ENCODE measurements around the gene POU2F2. TPM values are rescaled to one million over a fixed set of nuclear protein-coding genes. Genes with fewer than 3 reads are reported as not detected.

Gene POU2F2
- polyA plus RNA-seq, 1 of the 3 experiments (the other 2 are of a cell fraction), result 0.49 TPM

- Histone ChIP-seq H3K4me2 (peak overlapping the region; percentile 99), H3K27me3 (ENCODE audit: insufficient read depth) (no peaks in the 10 kb centered on the region), H3K4me3 (ENCODE audit: low read depth in 2 of 2, low read length in 1 of 2) (peak overlapping the region; percentile 72 to 98), H4K20me1 (ENCODE audit: insufficient read depth) (peaks cover 43% of the 10 kb centered on the region), H3K4me1 (ENCODE audit: control insufficient read depth in 1 of 2, insufficient read depth in 2 of 2, low read depth in 1 of 2, low read length in 1 of 2) (peaks cover 7 to 11% of the 10 kb centered on the region in 2 experiments; a peak in 2 of 4 replicates), H3K9ac (peak overlapping the region; percentile 82), H3K27ac (ENCODE audit: low read depth in 2 of 2, low read length in 1 of 2) (peak overlapping the region; percentile 53 to 81; a peak in 3 of 4 replicates), H3K9me2 (no peaks in the 10 kb centered on the region), H3K36me3 (replicated peaks in 1 of 2; ENCODE audit: control insufficient read depth in 1 of 2, insufficient read depth in 2 of 2, low read length in 1 of 2) (peaks cover 17 to 30% of the 10 kb centered on the region in 2 experiments), H2AFZ (ENCODE audit: low read depth) (no peak overlapping the region), H3F3A (replicated peaks; ENCODE audit: insufficient read depth) (peaks cover 6% of the 10 kb centered on the region), H3K79me2 (ENCODE audit: insufficient read depth) (peaks cover 49% of the 10 kb centered on the region), H3K9me3 (no peaks in the 10 kb centered on the region)
- CTCF ChIA-PET, result interaction anchor here (1.0 to 1.4 kb wide), 2 partner anchors 32 to 108 kb away, joined by 4 to 6 read pairs; no protein-coding TSS in a partner anchor
- POLR2A ChIA-PET, result interaction anchor here (1.0 to 1.3 kb wide), 2 partner anchors 24 to 166 kb away, joined by 4 read pairs; partner anchors contain the start of gene GSK3A
- DNase-seq, result no peak
- TF ChIP-seq FOXJ3 (CRISPR knock-in tag; IDR thresholded peaks at IDR 0.05) (no peak), MXI1 (IDR thresholded peaks at IDR 0.05; ENCODE audit: low read depth, low read length) (peak; percentile 56), RAD21 (IDR thresholded peaks at IDR 0.05; ENCODE audit: low read length) (no peak), TEAD4 (IDR thresholded peaks at IDR 0.05; ENCODE audit: borderline replicate concordance, insufficient read depth) (no peak), GATA2 (CRISPR knock-in tag; IDR thresholded peaks at IDR 0.05) (no peak), TAF1 (IDR thresholded peaks at IDR 0.05; ENCODE audit: borderline replicate concordance, low read depth, low read length) (no peak)
- under 1% methylated on average over 19 of the region's 33 CpGs for WGBS (ENCODE audit: low lambda C conversion rate)
These were observed 55.8 kb downstream of the POU2F2 start for GRCh38 chr19:42076380-42076944.

- WGBS (ENCODE audit: low lambda C conversion rate), result under 1% methylated on average over 55 of the region's 80 CpGs
- Histone ChIP-seq H3K9ac (peak within 1 kb of the TSS; percentile 93), H4K20me1 (ENCODE audit: insufficient read depth) (peaks cover 37% of the 10 kb centered on the region), H2AFZ (ENCODE audit: low read depth) (peak within 1 kb of the TSS; percentile 85), H3K9me3 (no peaks in the 10 kb centered on the region), H3K27ac (ENCODE audit: low read depth in 2 of 2, low read length in 1 of 2) (peak within 1 kb of the TSS; percentile 72 to 81), H3K27me3 (ENCODE audit: insufficient read depth) (no peaks in the 10 kb centered on the region), H3K4me3 (ENCODE audit: low read depth in 2 of 2, low read length in 1 of 2) (peak within 1 kb of the TSS; percentile 72 to 98), H3F3A (replicated peaks; ENCODE audit: insufficient read depth) (peaks cover 6% of the 10 kb centered on the region), H3K9me2 (no peaks in the 10 kb centered on the region), H3K4me1 (ENCODE audit: control insufficient read depth in 1 of 2, insufficient read depth in 2 of 2, low read depth in 1 of 2, low read length in 1 of 2) (peaks cover 7 to 13% of the 10 kb centered on the region in 2 experiments; a peak in 2 of 4 replicates), H3K4me2 (peak within 1 kb of the TSS; percentile 99), H3K79me2 (ENCODE audit: insufficient read depth) (peaks cover 46% of the 10 kb centered on the region), H3K36me3 (replicated peaks in 1 of 2; ENCODE audit: control insufficient read depth in 1 of 2, insufficient read depth in 2 of 2, low read length in 1 of 2) (peaks cover 17 to 23% of the 10 kb centered on the region in 2 experiments)
- DNase-seq, result peak; percentile 97
- ChIA-PET POLR2A (interaction anchor here (1.0 to 1.3 kb wide), 2 partner anchors 23 to 167 kb away, joined by 4 read pairs; partner anchors contain the start of gene GSK3A), CTCF (interaction anchor here (1.0 to 1.4 kb wide), 2 partner anchors 33 to 109 kb away, joined by 4 to 6 read pairs; no protein-coding TSS in a partner anchor)
- peak; percentile 88 for TF ChIP-seq MAX (IDR thresholded peaks at IDR 0.05; ENCODE audit: low read depth)
- TF ChIP-seq USF1 (IDR thresholded peaks at IDR 0.05; ENCODE audit: borderline replicate concordance, low read depth), result 0 out of 2 replicates have a peak, but pooled peaks have one; percentile 40
- TF ChIP-seq TAF1 (IDR thresholded peaks at IDR 0.05; ENCODE audit: borderline replicate concordance, low read depth, low read length), result peak; percentile 85
- no peak for TF ChIP-seq GATA2 (CRISPR knock-in tag; IDR thresholded peaks at IDR 0.05)
- peak; percentile 96 for TF ChIP-seq YY1 (IDR thresholded peaks at IDR 0.05; ENCODE audit: low read depth)
- TF ChIP-seq RCOR1 (IDR thresholded peaks at IDR 0.05; ENCODE audit: low read length), result no peak
- peak; percentile 22; the same call in 1 of the 2 replicates for TF ChIP-seq MXI1 (IDR thresholded peaks at IDR 0.05; ENCODE audit: low read depth, low read length)
- no peak for TF ChIP-seq NRF1 (IDR thresholded peaks at IDR 0.05; ENCODE audit: low read depth, low read length)
- TF ChIP-seq POLR2AphosphoS5 (IDR thresholded peaks at IDR 0.05; ENCODE audit: low read depth, low read length), result peak; percentile 90
- TF ChIP-seq FOXJ3 (CRISPR knock-in tag; IDR thresholded peaks at IDR 0.05), result no peak
- 0 out of 2 replicates have a peak, but pooled peaks have one; percentile 33 for TF ChIP-seq GABPA (IDR thresholded peaks at IDR 0.05; ENCODE audit: low read depth)
- TF ChIP-seq IRF3 (IDR thresholded peaks at IDR 0.05; ENCODE audit: low read depth, low read length), result peak; percentile 91
- TF ChIP-seq CTCF (IDR thresholded peaks at IDR 0.05), result no peak
- peak; percentile 94 for TF ChIP-seq RFX5 (IDR thresholded peaks at IDR 0.05; ENCODE audit: low read length)
- no peak for TF ChIP-seq RAD21 (IDR thresholded peaks at IDR 0.05; ENCODE audit: low read length)
- no peak for TF ChIP-seq USF2 (IDR thresholded peaks at IDR 0.05; ENCODE audit: borderline replicate concordance, low read depth, low read length)
- peak; percentile 40; the same call in 1 of the 2 replicates for TF ChIP-seq FOXM1 (IDR thresholded peaks at IDR 0.05; ENCODE audit: low read depth)
- peak; percentile 93 for TF ChIP-seq CHD2 (IDR thresholded peaks at IDR 0.05; ENCODE audit: low read length, partially characterized antibody)
These were observed 56.4 kb downstream of the POU2F2 start, which contains the start of gene ZNF574 for GRCh38 chr19:42075616-42076379. Gene ZNF574 (plus strand): TSS chr19:42076166. CDS start chr19:42078607, 2,441 bp downstream.

All from SK-N-SH (cell line).